Measurements from ENCODE around the gene RIPOR3. TPM values are rescaled to one million over a fixed set of nuclear protein-coding genes. Genes with fewer than 3 reads are reported as not detected.

RIPOR3 gene
- polyA plus RNA-seq, 1 donor from 2014 or later, result not detected

- no peak overlapping the region for H2AFZ ChIP-seq (ENCODE audit: low read depth, low read length)
- H3K36me3 ChIP-seq (ENCODE audit: insufficient read depth, low read length), result peaks cover 5% of the 10 kb centered on the region
- no peaks in the 10 kb centered on the region for H3K9me3 ChIP-seq (ENCODE audit: low read length)
- TF ChIP-seq MXI1 (conservative IDR thresholded peaks at IDR 0.05; ENCODE audit: poor library complexity, severe bottlenecking) (no peak), REST (IDR thresholded peaks at IDR 0.05; ENCODE audit: borderline replicate concordance) (no peak), EP300 (conservative IDR thresholded peaks at IDR 0.05; ENCODE audit: poor library complexity, severe bottlenecking) (no peak), SMC3 (conservative IDR thresholded peaks at IDR 0.05; ENCODE audit: poor library complexity) (no peak), EZH2 (IDR thresholded peaks at IDR 0.05; ENCODE audit: borderline replicate concordance, insufficient read depth, low read length, poor library complexity, severe bottlenecking) (no peak), CTCF (IDR thresholded peaks at IDR 0.05; ENCODE audit: poor library complexity, severe bottlenecking) (no peak), POLR2AphosphoS5 (IDR thresholded peaks at IDR 0.05) (no peak), RAD21 (conservative IDR thresholded peaks at IDR 0.05) (no peak), TAF1 (IDR thresholded peaks at IDR 0.05; ENCODE audit: low read depth) (no peak)
- H3F3A ChIP-seq (ENCODE audit: insufficient read depth, low read length, poor library complexity, severe bottlenecking), result no peaks in the 10 kb centered on the region
- H3K9ac ChIP-seq (ENCODE audit: low read length), result no peak overlapping the region
- no peaks in the 10 kb centered on the region for H3K79me2 ChIP-seq (replicated peaks; ENCODE audit: insufficient read depth, low read length)
- H3K9me2 ChIP-seq (ENCODE audit: insufficient read depth, low read length), result no peaks in the 10 kb centered on the region
- H4K20me1 ChIP-seq (ENCODE audit: insufficient read depth), result no peaks in the 10 kb centered on the region
- H3K4me2 ChIP-seq (ENCODE audit: low read length), result no peak overlapping the region
- H3K4me3 ChIP-seq (ENCODE audit: low read length), result no peak overlapping the region
- H3K27me3 ChIP-seq (ENCODE audit: insufficient read depth, low read depth, low read length), result no peaks in the 10 kb centered on the region
- H3K27ac ChIP-seq (ENCODE audit: low read length), result no peak overlapping the region
Measured at GRCh38 chr20:50585678-50586077, 105.7 kb downstream of the RIPOR3 start.

GRCh38 chr20:50585214-50585613, 106.1 kb downstream of the RIPOR3 start:
- no peaks in the 10 kb centered on the region for H4K20me1 ChIP-seq (ENCODE audit: insufficient read depth)
- H3K27ac ChIP-seq (ENCODE audit: low read length), result no peak overlapping the region

More at GRCh38 chr20:50585214-50585613, 106.1 kb downstream of the RIPOR3 start:
- Histone ChIP-seq H3K9ac (ENCODE audit: low read length) (no peak overlapping the region), H3K9me3 (ENCODE audit: low read length) (no peaks in the 10 kb centered on the region), H3K79me2 (replicated peaks; ENCODE audit: insufficient read depth, low read length) (no peaks in the 10 kb centered on the region), H3K4me2 (ENCODE audit: low read length) (no peak overlapping the region), H2AFZ (ENCODE audit: low read depth, low read length) (no peak overlapping the region), H3K27me3 (ENCODE audit: insufficient read depth, low read depth, low read length) (no peaks in the 10 kb centered on the region), H3K9me2 (ENCODE audit: insufficient read depth, low read length) (no peaks in the 10 kb centered on the region), H3K36me3 (ENCODE audit: insufficient read depth, low read length) (peaks cover 8% of the 10 kb centered on the region), H3K4me3 (ENCODE audit: low read length) (no peak overlapping the region), H3F3A (ENCODE audit: insufficient read depth, low read length, poor library complexity, severe bottlenecking) (no peaks in the 10 kb centered on the region)
- no peak for TF ChIP-seq RAD21 (conservative IDR thresholded peaks at IDR 0.05)
- TF ChIP-seq REST (IDR thresholded peaks at IDR 0.05; ENCODE audit: borderline replicate concordance), result no peak
- TF ChIP-seq MXI1 (conservative IDR thresholded peaks at IDR 0.05; ENCODE audit: poor library complexity, severe bottlenecking), result no peak
